ENCODE data around the gene SPRR2B. TPM values are rescaled to one million over a fixed set of nuclear protein-coding genes. Genes with fewer than 3 reads are reported as not detected.

Gene SPRR2B
- total RNA-seq, 1 experiment from 2014 or later: not detected

DNA sequence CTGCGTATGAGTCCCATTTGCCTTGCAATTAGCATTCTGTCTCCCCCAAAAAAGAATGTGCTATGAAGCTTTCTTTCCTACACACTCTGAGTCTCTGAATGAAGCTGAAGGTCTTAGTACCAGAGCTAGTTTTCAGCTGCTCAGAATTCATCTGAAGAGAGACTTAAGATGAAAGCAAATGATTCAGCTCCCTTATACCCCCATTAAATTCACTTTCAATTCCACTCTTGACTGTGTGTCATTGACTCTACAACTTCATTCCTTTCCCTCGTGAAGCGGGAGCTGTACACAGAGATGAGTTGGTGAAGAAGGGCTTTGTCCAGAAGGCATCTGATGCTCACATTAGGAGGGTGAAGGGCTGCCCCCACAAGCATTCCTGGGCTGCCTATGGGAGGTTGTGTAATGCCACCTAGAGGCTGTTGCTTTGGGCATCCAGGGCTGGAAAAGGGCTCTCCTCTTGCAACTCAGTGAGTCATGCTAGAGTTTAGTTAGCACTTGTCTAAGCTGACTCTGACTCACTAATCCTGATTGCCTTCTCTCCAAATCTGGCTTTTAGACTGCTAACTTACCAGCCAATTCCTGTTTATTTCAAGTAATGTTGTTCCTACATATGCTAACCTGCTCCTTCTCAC, 38.6 kb downstream of the SPRR2B start:
- CTCF ChIA-PET: interaction anchor here (0.9 kb wide), 1 partner anchor 155 kb away, joined by 3 read pairs; the partner anchor contains the start of gene SMCP
- DNase-seq (ENCODE audit: low spot score): peak; percentile 49
- BruUV-seq (replicated peaks): no TSS peak

GRCh38 chr1:153032073-153032472, 39.3 kb downstream of the SPRR2B start:
- Histone ChIP-seq H3K36me3 (ENCODE audit: insufficient read depth, low read length, poor library complexity, severe bottlenecking) (no peaks in the 10 kb centered on the region), H3K4me1 (ENCODE audit: insufficient read depth, low read length, poor library complexity, severe bottlenecking) (no peaks in the 10 kb centered on the region), H3K4me3 (ENCODE audit: low read depth, low read length, poor library complexity, severe bottlenecking) (no peak overlapping the region), H3K27me3 (replicated peaks; ENCODE audit: insufficient read depth, low read depth, low read length, poor library complexity) (peaks cover 9% of the 10 kb centered on the region), H3K27ac (ENCODE audit: low read depth, low read length, poor library complexity, severe bottlenecking) (no peak overlapping the region), H3K9me3 (ENCODE audit: low read depth, low read length, poor library complexity, severe bottlenecking) (no peaks in the 10 kb centered on the region)
- TF ChIP-seq EZH2 (IDR thresholded peaks at IDR 0.05; ENCODE audit: borderline replicate concordance, low read depth, low read length, poor library complexity, severe bottlenecking): no peak
- TF ChIP-seq CTCF (conservative IDR thresholded peaks at IDR 0.05; ENCODE audit: low read depth, low read length): no peak
- DNase-seq (ENCODE audit: low spot score): no peak
- CTCF ChIA-PET: no interaction called here
- POLR2A ChIA-PET (ENCODE audit: low non-redundant PET): no interaction called here
- BruUV-seq (replicated peaks): no TSS peak
- intact Hi-C loops (cut with micrococcal nuclease; ENCODE audit: unreplicated experiment): no loop called here

More for the DNA sequence above, 38.6 kb downstream of the SPRR2B start:
- Histone ChIP-seq H3K9me3 (ENCODE audit: low read depth, low read length, poor library complexity, severe bottlenecking) (no peaks in the 10 kb centered on the region), H3K27ac (ENCODE audit: low read depth, low read length, poor library complexity, severe bottlenecking) (no peak overlapping the region), H3K36me3 (ENCODE audit: insufficient read depth, low read length, poor library complexity, severe bottlenecking) (no peaks in the 10 kb centered on the region), H3K4me3 (ENCODE audit: low read depth, low read length, poor library complexity, severe bottlenecking) (no peak overlapping the region), H3K27me3 (replicated peaks; ENCODE audit: insufficient read depth, low read depth, low read length, poor library complexity) (peaks cover 10% of the 10 kb centered on the region), H3K4me1 (ENCODE audit: insufficient read depth, low read length, poor library complexity, severe bottlenecking) (no peaks in the 10 kb centered on the region)
- intact Hi-C loops (cut with micrococcal nuclease; ENCODE audit: unreplicated experiment): no loop called here
- TF ChIP-seq EZH2 (IDR thresholded peaks at IDR 0.05; ENCODE audit: borderline replicate concordance, low read depth, low read length, poor library complexity, severe bottlenecking) (no peak), CTCF (conservative IDR thresholded peaks at IDR 0.05; ENCODE audit: low read depth, low read length) (peak; percentile 39; the same call in 1 of the 2 replicates)
- POLR2A ChIA-PET (ENCODE audit: low non-redundant PET): no interaction called here

DNA sequence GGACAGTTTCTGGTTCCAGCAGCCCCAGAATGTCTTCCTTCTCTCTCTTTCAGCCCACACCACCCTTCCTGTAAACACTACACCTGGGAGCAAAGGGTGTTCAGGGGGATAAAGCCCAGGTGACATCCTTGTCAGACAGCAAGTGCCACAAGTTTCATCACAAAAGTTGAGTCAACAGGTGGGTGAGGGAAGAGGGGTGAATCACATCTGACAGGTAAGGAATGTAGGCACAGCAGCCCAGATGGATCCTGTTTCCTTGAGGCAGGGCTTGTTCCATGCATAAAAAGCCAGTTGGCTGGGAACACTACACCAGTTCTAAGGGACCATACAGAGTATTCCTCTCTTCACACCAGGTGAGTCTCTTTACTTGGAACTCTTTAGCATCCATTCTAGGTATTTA, 40.5 kb downstream of the SPRR2B start, which contains the start of gene SPRR1B:
Gene SPRR1B (plus strand): TSS at position 309 of the 400 bp plus-strand sequence. CDS start 1,143 bp downstream, outside the sequence.
- Histone ChIP-seq H3K4me1 (ENCODE audit: insufficient read depth, low read length, poor library complexity, severe bottlenecking) (no peaks in the 10 kb centered on the region), H3K4me3 (ENCODE audit: low read depth, low read length, poor library complexity, severe bottlenecking) (no peak within 1 kb of the TSS), H3K27me3 (replicated peaks; ENCODE audit: insufficient read depth, low read depth, low read length, poor library complexity) (no peaks in the 10 kb centered on the region), H3K27ac (ENCODE audit: low read depth, low read length, poor library complexity, severe bottlenecking) (no peak within 1 kb of the TSS), H3K9me3 (ENCODE audit: low read depth, low read length, poor library complexity, severe bottlenecking) (no peaks in the 10 kb centered on the region), H3K36me3 (ENCODE audit: insufficient read depth, low read length, poor library complexity, severe bottlenecking) (no peaks in the 10 kb centered on the region)
- POLR2A ChIA-PET (ENCODE audit: low non-redundant PET): no interaction called here
- intact Hi-C loops (cut with micrococcal nuclease; ENCODE audit: unreplicated experiment): no loop called here
- no peak for DNase-seq (ENCODE audit: low spot score)
- TF ChIP-seq EZH2 (IDR thresholded peaks at IDR 0.05; ENCODE audit: borderline replicate concordance, low read depth, low read length, poor library complexity, severe bottlenecking): no peak
- BruUV-seq (replicated peaks): no TSS peak
- CTCF ChIA-PET: no interaction called here

GRCh38 chr1:153028766-153029165, 42.6 kb downstream of the SPRR2B start:
- ChIA-PET CTCF (no interaction called here), POLR2A (ENCODE audit: low non-redundant PET) (no interaction called here)
- no TSS peak for BruUV-seq (replicated peaks)
- Histone ChIP-seq H3K36me3 (ENCODE audit: insufficient read depth, low read length, poor library complexity, severe bottlenecking) (no peaks in the 10 kb centered on the region), H3K4me1 (ENCODE audit: insufficient read depth, low read length, poor library complexity, severe bottlenecking) (no peaks in the 10 kb centered on the region), H3K27me3 (replicated peaks; ENCODE audit: insufficient read depth, low read depth, low read length, poor library complexity) (no peaks in the 10 kb centered on the region), H3K4me3 (ENCODE audit: low read depth, low read length, poor library complexity, severe bottlenecking) (no peak overlapping the region), H3K27ac (ENCODE audit: low read depth, low read length, poor library complexity, severe bottlenecking) (no peak overlapping the region), H3K9me3 (ENCODE audit: low read depth, low read length, poor library complexity, severe bottlenecking) (no peaks in the 10 kb centered on the region)
- intact Hi-C loops (cut with micrococcal nuclease; ENCODE audit: unreplicated experiment): no loop called here
- TF ChIP-seq EZH2 (IDR thresholded peaks at IDR 0.05; ENCODE audit: borderline replicate concordance, low read depth, low read length, poor library complexity, severe bottlenecking): no peak
- no peak for DNase-seq (ENCODE audit: low spot score)

Data from A673 (cell line).